SH-SY5Y (cell line): ENCODE results near the gene SF3B6.

Experiments
- GATA2 ChIP-seq: IDR thresholded peaks from 2 replicates; pipeline ENCODE4 v1.6.1; 2011; ENCODE audit warnings: mild to moderate bottlenecking, low read depth, low read length
- GATA3 ChIP-seq: IDR thresholded peaks from 2 replicates; pipeline ENCODE4 v1.6.1; 2011; ENCODE audit warnings: low read depth, mild to moderate bottlenecking, low read length, moderate library complexity

GRCh38 chr2:24052951-24053350 lies 23.2 kb downstream of the SF3B6 start:
- no peak for TF ChIP-seq GATA3
- no peak for TF ChIP-seq GATA2
